Measurements from ENCODE around the gene BMPER. TPM values are rescaled to one million over a fixed set of nuclear protein-coding genes. Genes with fewer than 3 reads are reported as not detected.

Gene BMPER
- total RNA-seq, 2 experiments from 2014 or later, result not detected

GRCh38 chr7:34019301-34019790 is 114.0 kb downstream of the BMPER start:
- POLR2A ChIA-PET, result no interaction called here
- H3K4me1 Mint-ChIP-seq (ENCODE audit: low read depth), result no peaks in the 10 kb centered on the region

GRCh38 chr7:34022626-34023025 is 117.3 kb downstream of the BMPER start:
- no peak overlapping the region for H3K27ac ChIP-seq (ENCODE audit: low read depth in 1 of 2, low read length in 2 of 2)
- POLR2A ChIA-PET, result no interaction called here
- Mint-ChIP-seq H3K27me3 (no peaks in the 10 kb centered on the region), H3K4me3 (no peak overlapping the region), H3K4me1 (ENCODE audit: low read depth) (no peaks in the 10 kb centered on the region), H3K9me3 (peaks cover 4% of the 10 kb centered on the region), H3K27ac (no peak overlapping the region), H3K36me3 (ENCODE audit: low read depth) (no peaks in the 10 kb centered on the region)
- intact Hi-C loops (cut with DNase I, micrococcal nuclease), result no loop called here
- no peak for TF ChIP-seq CTCF (IDR thresholded peaks at IDR 0.05)
- no peaks in the 10 kb centered on the region for H3K36me3 ChIP-seq (ENCODE audit: insufficient read depth, low read length)
- CTCF ChIA-PET, result no interaction called here
- H3K4me1 ChIP-seq (ENCODE audit: insufficient read depth, low read length), result no peaks in the 10 kb centered on the region
- H3K9me3 ChIP-seq (ENCODE audit: control insufficient read depth in 1 of 2, insufficient read depth in 1 of 2, low read length in 2 of 2), result no peaks in the 10 kb centered on the region
- DNase-seq (no peak), ATAC-seq (ENCODE audit: poor library complexity) (no peak)
- no peak overlapping the region for H3K4me3 ChIP-seq (ENCODE audit: low read length)
- H3K27me3 ChIP-seq (ENCODE audit: control insufficient read depth in 1 of 2, insufficient read depth in 2 of 2, low read length in 2 of 2), result no peaks in the 10 kb centered on the region

More at GRCh38 chr7:34019301-34019790, 114.0 kb downstream of the BMPER start:
- Histone ChIP-seq H3K4me1 (ENCODE audit: insufficient read depth, low read length) (no peaks in the 10 kb centered on the region), H3K27ac (ENCODE audit: low read depth in 1 of 2, low read length in 2 of 2) (no peak overlapping the region), H3K9me3 (ENCODE audit: control insufficient read depth in 1 of 2, insufficient read depth in 1 of 2, low read length in 2 of 2) (no peaks in the 10 kb centered on the region), H3K4me3 (ENCODE audit: low read length) (no peak overlapping the region), H3K27me3 (ENCODE audit: control insufficient read depth in 1 of 2, insufficient read depth in 2 of 2, low read length in 2 of 2) (no peaks in the 10 kb centered on the region), H3K36me3 (ENCODE audit: insufficient read depth, low read length) (no peaks in the 10 kb centered on the region)
- ATAC-seq (ENCODE audit: poor library complexity) (no peak), DNase-seq (no peak)
- H3K27ac Mint-ChIP-seq, result no peak overlapping the region
- H3K36me3 Mint-ChIP-seq (ENCODE audit: low read depth), result no peaks in the 10 kb centered on the region
- CTCF ChIA-PET, result no interaction called here
- no peaks in the 10 kb centered on the region for H3K27me3 Mint-ChIP-seq
- no peak for TF ChIP-seq CTCF (IDR thresholded peaks at IDR 0.05)
- intact Hi-C loops (cut with DNase I, micrococcal nuclease), result no loop called here
- H3K9me3 Mint-ChIP-seq, result peaks cover 4% of the 10 kb centered on the region
- H3K4me3 Mint-ChIP-seq, result no peak overlapping the region

- H3K4me3 ChIP-seq (ENCODE audit: low read length), result no peak overlapping the region
- TF ChIP-seq CTCF (IDR thresholded peaks at IDR 0.05), result no peak
- H3K4me1 ChIP-seq (ENCODE audit: insufficient read depth, low read length), result no peaks in the 10 kb centered on the region
- H3K9me3 ChIP-seq (ENCODE audit: control insufficient read depth in 1 of 2, insufficient read depth in 1 of 2, low read length in 2 of 2), result no peaks in the 10 kb centered on the region
- Mint-ChIP-seq H3K4me1 (ENCODE audit: low read depth) (no peaks in the 10 kb centered on the region), H3K36me3 (ENCODE audit: low read depth) (no peaks in the 10 kb centered on the region), H3K27ac (no peak overlapping the region), H3K27me3 (no peaks in the 10 kb centered on the region), H3K9me3 (peaks cover 3% of the 10 kb centered on the region), H3K4me3 (no peak overlapping the region)
- DNase-seq (no peak), ATAC-seq (ENCODE audit: poor library complexity) (no peak)
- no peaks in the 10 kb centered on the region for H3K36me3 ChIP-seq (ENCODE audit: insufficient read depth, low read length)
- H3K27me3 ChIP-seq (ENCODE audit: control insufficient read depth in 1 of 2, insufficient read depth in 2 of 2, low read length in 2 of 2), result no peaks in the 10 kb centered on the region
- intact Hi-C loops (cut with DNase I, micrococcal nuclease), result no loop called here
- H3K27ac ChIP-seq (ENCODE audit: low read depth in 1 of 2, low read length in 2 of 2), result no peak overlapping the region
- ChIA-PET POLR2A (no interaction called here), CTCF (no interaction called here)
Measured at GRCh38 chr7:34025600-34025999, 120.3 kb downstream of the BMPER start.
